Body of pancreas (tissue), 4 donors: ENCODE data around the gene HAAO.

ENCODE experiments used
- POLR2A ChIP-seq, 3 donors: fragments of 450-650 bp; IDR thresholded peaks; one replicate each; pipeline ENCODE4 v1.6.1; 2016; ENCODE audit warnings: antibody characterized with exemption in 3 of 3, mild to moderate bottlenecking in 2 of 3
- TF ChIP-seq, protein P1 (sequence below), 7 experiments: fragments of 450-650 bp in 4 of 7; fragments of 200-600 bp in 3 of 7; sonication (generic) in 3 of 7; IDR thresholded peaks; one replicate each; pipeline ENCODE4 v1.5.1; 2016 to 2019; ENCODE audit warnings: antibody characterized with exemption in 7 of 7

DNA sequence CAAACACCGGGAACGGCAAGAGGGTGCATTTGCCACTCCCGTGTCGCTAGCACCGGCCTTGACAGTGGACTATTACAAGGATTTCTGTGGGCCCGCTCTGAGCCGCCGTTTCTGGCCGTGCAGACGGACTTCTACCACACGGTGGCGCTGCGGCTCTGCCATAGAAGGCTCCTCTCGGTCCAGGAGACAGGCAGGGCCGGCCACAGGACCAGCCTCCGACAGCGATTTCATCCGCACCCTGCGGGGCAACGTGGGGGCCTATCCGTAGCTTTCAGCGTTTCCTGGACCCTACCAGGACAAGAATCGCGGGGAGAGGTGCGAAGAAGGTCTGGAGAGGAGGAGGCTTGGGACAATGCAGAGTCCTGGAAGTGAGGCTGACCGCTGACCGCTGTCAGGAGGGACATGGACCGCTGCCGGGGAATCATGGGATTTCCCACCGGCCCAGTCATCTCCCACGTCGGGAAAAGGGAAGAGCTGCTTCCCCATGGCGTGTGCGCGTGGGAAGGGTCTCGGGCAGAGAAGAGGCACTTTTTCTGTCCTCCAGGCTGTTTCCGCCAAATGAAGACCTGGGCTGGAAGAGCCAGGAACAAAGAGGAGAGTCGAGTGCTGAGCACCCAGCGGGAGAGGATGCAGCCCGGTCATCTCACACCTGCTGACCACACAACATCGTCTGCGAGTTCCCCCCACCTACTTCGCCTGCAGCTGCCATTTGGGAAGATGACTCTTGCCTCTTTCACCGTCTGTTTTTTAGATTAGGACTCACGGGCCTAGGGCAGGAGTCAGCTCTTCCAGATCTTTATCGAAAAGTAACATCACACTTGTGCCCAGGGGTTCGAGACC lies 35.5 kb upstream of the HAAO start:
- TF ChIP-seq, protein P1, sequence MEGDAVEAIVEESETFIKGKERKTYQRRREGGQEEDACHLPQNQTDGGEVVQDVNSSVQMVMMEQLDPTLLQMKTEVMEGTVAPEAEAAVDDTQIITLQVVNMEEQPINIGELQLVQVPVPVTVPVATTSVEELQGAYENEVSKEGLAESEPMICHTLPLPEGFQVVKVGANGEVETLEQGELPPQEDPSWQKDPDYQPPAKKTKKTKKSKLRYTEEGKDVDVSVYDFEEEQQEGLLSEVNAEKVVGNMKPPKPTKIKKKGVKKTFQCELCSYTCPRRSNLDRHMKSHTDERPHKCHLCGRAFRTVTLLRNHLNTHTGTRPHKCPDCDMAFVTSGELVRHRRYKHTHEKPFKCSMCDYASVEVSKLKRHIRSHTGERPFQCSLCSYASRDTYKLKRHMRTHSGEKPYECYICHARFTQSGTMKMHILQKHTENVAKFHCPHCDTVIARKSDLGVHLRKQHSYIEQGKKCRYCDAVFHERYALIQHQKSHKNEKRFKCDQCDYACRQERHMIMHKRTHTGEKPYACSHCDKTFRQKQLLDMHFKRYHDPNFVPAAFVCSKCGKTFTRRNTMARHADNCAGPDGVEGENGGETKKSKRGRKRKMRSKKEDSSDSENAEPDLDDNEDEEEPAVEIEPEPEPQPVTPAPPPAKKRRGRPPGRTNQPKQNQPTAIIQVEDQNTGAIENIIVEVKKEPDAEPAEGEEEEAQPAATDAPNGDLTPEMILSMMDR (IDR thresholded peaks at IDR 0.05): peak; percentile 90 to 97 (median 92)
- TF ChIP-seq POLR2A (IDR thresholded peaks at IDR 0.05): no peak
